SK-N-MC (cell line): ENCODE data around the gene ARG2.

Experiments
- DNase-seq: peaks from one replicate; pipeline ENCODE4 v3.0.0-alpha.2; 2011; ENCODE audit warnings: low read depth, low spot score
- H3K27ac ChIP-seq: fragments of 200-600 bp; sonication (generic); 2 replicates; pipeline ENCODE4 v1.5.1; 2016; ENCODE audit warnings: mixed run types
- H3K36me3 ChIP-seq: fragments of 200-600 bp; sonication (generic); 2 replicates; pipeline ENCODE4 v1.6.1; 2017; ENCODE audit warnings: antibody characterized with exemption, low read length, mixed read lengths; ENCODE audit not compliant: insufficient read depth
- H3K4me3 ChIP-seq: fragments of 200-600 bp; sonication (generic); 2 replicates; pipeline ENCODE4 v1.5.1; 2016
- H3K9ac ChIP-seq: fragments of 200-600 bp; sonication (generic); 2 replicates; pipeline ENCODE4 v1.8.0; 2017; ENCODE audit warnings: mixed run types, mixed read lengths; ENCODE audit not compliant: insufficient read length
- H3K9me3 ChIP-seq: fragments of 200-600 bp; sonication (generic); 2 replicates; pipeline ENCODE4 v1.6.1; 2017; ENCODE audit warnings: low read depth, mild to moderate bottlenecking, antibody characterized with exemption, low read length, moderate library complexity, mixed read lengths
- EZH2 ChIP-seq: fragments of 200-600 bp; sonication (generic); IDR thresholded peaks from one replicate; pipeline ENCODE4 v1.6.1; 2017; ENCODE audit warnings: antibody characterized with exemption
- FOXP2 ChIP-seq: optimal IDR thresholded peaks from 2 replicates; pipeline ENCODE3; 2011; ENCODE audit warnings: mild to moderate bottlenecking, moderate library complexity; ENCODE audit not compliant: insufficient read depth; ENCODE audit errors: extremely low read length, control extremely low read depth
- POLR2AphosphoS5 ChIP-seq: IDR thresholded peaks from 2 replicates; pipeline ENCODE4 v1.6.1; 2012; ENCODE audit warnings: mild to moderate bottlenecking, low read depth, low read length, borderline replicate concordance

ARG2 gene

GRCh38 chr14:67697006-67697405 lies 77.3 kb downstream of the ARG2 start:
- H3K36me3 ChIP-seq = peaks cover 11% of the 10 kb centered on the region
- no peaks in the 10 kb centered on the region for H3K9me3 ChIP-seq
- no peak for DNase-seq
- no peak overlapping the region for H3K9ac ChIP-seq
- H3K4me3 ChIP-seq = no peak overlapping the region
- H3K27ac ChIP-seq = no peak overlapping the region
- TF ChIP-seq EZH2 (no peak), FOXP2 (no peak), POLR2AphosphoS5 (no peak)

GRCh38 chr14:67698179-67698578 lies 78.5 kb downstream of the ARG2 start:
- no peak overlapping the region for H3K4me3 ChIP-seq
- H3K9ac ChIP-seq = no peak overlapping the region
- H3K9me3 ChIP-seq = no peaks in the 10 kb centered on the region
- no peak overlapping the region for H3K27ac ChIP-seq
- DNase-seq = no peak
- TF ChIP-seq FOXP2 (no peak), EZH2 (no peak), POLR2AphosphoS5 (no peak)
- no peaks in the 10 kb centered on the region for H3K36me3 ChIP-seq
